Osteoblast (primary cell): ENCODE data around the gene RNASE7. TPM values are rescaled to one million over a fixed set of nuclear protein-coding genes. Genes with fewer than 3 reads are reported as not detected.
A peak's percentile ranks its signal among the peaks of the same experiment; 100 is the strongest.

Experiments used
- DNase-seq: peaks from one replicate; pipeline ENCODE4 v3.0.0; 2011; ENCODE audit warnings: low spot score, mixed read lengths; ENCODE audit not compliant: insufficient read length; ENCODE audit errors: missing footprints
- H2AFZ ChIP-seq: 2 replicates; pipeline ENCODE4 v1.6.0; 2011; ENCODE audit warnings: mild to moderate bottlenecking, low read length
- H3K27ac ChIP-seq: 2 replicates; pipeline ENCODE4 v1.5.1; 2011; ENCODE audit warnings: mild to moderate bottlenecking, low read depth, low read length, moderate library complexity
- H3K27me3 ChIP-seq: 2 replicates; pipeline ENCODE4 v1.6.0; 2012; ENCODE audit warnings: mild to moderate bottlenecking, control low read depth, inconsistent platforms, low read length, moderate library complexity; ENCODE audit not compliant: insufficient read depth
- H3K36me3 ChIP-seq: 2 replicates; pipeline ENCODE4 v1.5.1; 2011; ENCODE audit warnings: mild to moderate bottlenecking, low read length, control low read depth, moderate library complexity; ENCODE audit not compliant: insufficient read depth
- H3K4me1 ChIP-seq: 2 replicates; pipeline ENCODE4 v1.5.1; 2011; ENCODE audit warnings: mild to moderate bottlenecking, low read length, control low read depth, moderate library complexity; ENCODE audit not compliant: insufficient read depth
- H3K4me2 ChIP-seq: 2 replicates; pipeline ENCODE4 v1.6.0; 2011; ENCODE audit warnings: mild to moderate bottlenecking, low read length; ENCODE audit not compliant: insufficient read depth
- H3K4me3 ChIP-seq: fragments of 200-600 bp; sonication (generic); 3 replicates; pipeline ENCODE4 v1.5.1; 2012; ENCODE audit warnings: mild to moderate bottlenecking, low read length, inconsistent platforms; ENCODE audit not compliant: insufficient read depth
- H3K79me2 ChIP-seq: 2 replicates; pipeline ENCODE4 v1.6.0; 2012; ENCODE audit warnings: mild to moderate bottlenecking, low read length, control low read depth, inconsistent platforms; ENCODE audit not compliant: insufficient read depth
- H3K9me3 ChIP-seq: 2 replicates; pipeline ENCODE4 v1.5.1; 2011; ENCODE audit warnings: low read depth, low read length, control low read depth
- H4K20me1 ChIP-seq: 2 replicates; pipeline ENCODE4 v1.6.0; 2012; ENCODE audit warnings: mild to moderate bottlenecking, low read length, control low read depth; ENCODE audit not compliant: insufficient read depth
- CTCF ChIP-seq: IDR thresholded peaks from 2 replicates; pipeline ENCODE4 v1.5.1; 2011; ENCODE audit warnings: mild to moderate bottlenecking, low read depth, low read length, moderate library complexity; ENCODE audit errors: extremely low read depth
- total RNA-seq: library from RNA; depleted of rRNA; stranded (reverse); fragments of >200 nt; gene quantifications from 2 replicates; pipeline ENCODE4 v1.2.3, GENCODE V29; 2012

The RNASE7 gene
- total RNA-seq, 1 donor: not detected

- Histone ChIP-seq H3K4me2 (no peak overlapping the region), H3K9me3 (no peaks in the 10 kb centered on the region), H3K36me3 (peaks cover 29% of the 10 kb centered on the region), H3K79me2 (no peaks in the 10 kb centered on the region), H3K4me3 (no peak overlapping the region), H3K4me1 (peaks cover 6% of the 10 kb centered on the region), H4K20me1 (peaks cover 15% of the 10 kb centered on the region), H2AFZ (no peak overlapping the region), H3K27me3 (no peaks in the 10 kb centered on the region), H3K27ac (no peak overlapping the region)
- TF ChIP-seq CTCF: no peak
- peak; percentile 37 for DNase-seq
Measured at GRCh38 chr14:21090940-21091663, 48.9 kb downstream of the RNASE7 start.

GRCh38 chr14:21091821-21092272 lies 49.7 kb downstream of the RNASE7 start:
- H3K36me3 ChIP-seq: peaks cover 22% of the 10 kb centered on the region
- H3K79me2 ChIP-seq: no peaks in the 10 kb centered on the region
- peak; percentile 71 for DNase-seq
- H3K4me3 ChIP-seq: no peak overlapping the region
- H3K9me3 ChIP-seq: no peaks in the 10 kb centered on the region
- H3K27me3 ChIP-seq: no peaks in the 10 kb centered on the region
- H4K20me1 ChIP-seq: peaks cover 15% of the 10 kb centered on the region
- TF ChIP-seq CTCF: no peak
- H3K4me2 ChIP-seq: no peak overlapping the region
- no peak overlapping the region for H2AFZ ChIP-seq
- peaks cover 8% of the 10 kb centered on the region for H3K4me1 ChIP-seq
- H3K27ac ChIP-seq: no peak overlapping the region

- H3K4me1 ChIP-seq: peaks cover 8% of the 10 kb centered on the region
- H3K27ac ChIP-seq: no peak overlapping the region
- no peak overlapping the region for H3K4me2 ChIP-seq
- no peaks in the 10 kb centered on the region for H3K27me3 ChIP-seq
- no peak overlapping the region for H3K4me3 ChIP-seq
- peaks cover 15% of the 10 kb centered on the region for H4K20me1 ChIP-seq
- no peaks in the 10 kb centered on the region for H3K9me3 ChIP-seq
- peak; percentile 99 for DNase-seq
- peaks cover 20% of the 10 kb centered on the region for H3K36me3 ChIP-seq
- TF ChIP-seq CTCF: peak; percentile 98
- no peaks in the 10 kb centered on the region for H3K79me2 ChIP-seq
- no peak overlapping the region for H2AFZ ChIP-seq
Measured at GRCh38 chr14:21092273-21093011, 50.3 kb downstream of the RNASE7 start.

GRCh38 chr14:21093018-21093417 lies 50.9 kb downstream of the RNASE7 start:
- no peak overlapping the region for H3K4me2 ChIP-seq
- H3K4me1 ChIP-seq: peaks cover 8% of the 10 kb centered on the region
- no peaks in the 10 kb centered on the region for H3K79me2 ChIP-seq

More at GRCh38 chr14:21093018-21093417, 50.9 kb downstream of the RNASE7 start:
- peak; percentile 34 for DNase-seq
- Histone ChIP-seq H3K4me3 (no peak overlapping the region), H3K36me3 (peaks cover 20% of the 10 kb centered on the region), H3K27ac (no peak overlapping the region), H3K27me3 (no peaks in the 10 kb centered on the region), H2AFZ (no peak overlapping the region), H4K20me1 (peaks cover 15% of the 10 kb centered on the region), H3K9me3 (no peaks in the 10 kb centered on the region)
- TF ChIP-seq CTCF: no peak
